Measurements from ENCODE around the gene NR1D1. TPM values are rescaled to one million over a fixed set of nuclear protein-coding genes. Genes with fewer than 3 reads are reported as not detected.

The NR1D1 gene
- total RNA-seq, 1 experiment from 2014 or later = 63.7 TPM

GRCh38 chr17:40104594-40105486 is 4.5 kb upstream of the NR1D1 start:
- Histone ChIP-seq H2AFZ (ENCODE audit: low read depth, low read length, poor library complexity, severe bottlenecking) (no peak overlapping the region), H4K20me1 (ENCODE audit: insufficient read depth) (no peaks in the 10 kb centered on the region), H3K36me3 (ENCODE audit: control insufficient read depth in 1 of 2, insufficient read depth in 2 of 2, low read length in 2 of 2) (no peaks in the 10 kb centered on the region), H3K9me3 (ENCODE audit: control insufficient read depth in 1 of 2, insufficient read depth in 1 of 2, low read depth in 1 of 2, low read length in 2 of 2) (no peaks in the 10 kb centered on the region), H3K27me3 (ENCODE audit: insufficient read depth, low read length) (no peaks in the 10 kb centered on the region), H3K4me2 (ENCODE audit: low read length) (peak overlapping the region; percentile 28), H3K27ac (ENCODE audit: low read depth, low read length) (no peak overlapping the region), H3K9me2 (ENCODE audit: insufficient read depth) (no peaks in the 10 kb centered on the region), H3K4me1 (ENCODE audit: control insufficient read depth in 1 of 2, insufficient read depth in 2 of 2, low read length in 2 of 2) (peaks cover 48 to 86% of the 10 kb centered on the region in 2 experiments), H3K9ac (ENCODE audit: low read length) (peak overlapping the region; percentile 5; the same call in 1 of the 2 replicates), H3K79me2 (ENCODE audit: insufficient read depth, low read length) (peaks cover 5% of the 10 kb centered on the region; the same call in 1 of the 2 replicates), H3K4me3 (replicated peaks in 1 of 2; ENCODE audit: low read depth in 1 of 2, low read length in 2 of 2) (no peak overlapping the region)
- DNase-seq (ENCODE audit: low read depth, low spot score) = no peak
- intact Hi-C loops (cut with micrococcal nuclease) = no loop called here
- ChIA-PET RAD21 (ENCODE audit: low non-redundant PET in 1 of 2, low total read pairs in 2 of 2, uncharacterized antibody in 2 of 2, unreplicated experiment in 2 of 2) (no interaction called here), POLR2A (interaction anchor here (0.5 to 1.1 kb wide), 2 partner anchors 13 to 75 kb away, joined by 3 read pairs; no protein-coding TSS in a partner anchor), CTCF (interaction anchor here (0.9 kb wide), 1 partner anchor 70 kb away, joined by 4 read pairs; no protein-coding TSS in a partner anchor)
- no TSS peak for BruUV-seq (replicated peaks)
- TF ChIP-seq, protein P1, sequence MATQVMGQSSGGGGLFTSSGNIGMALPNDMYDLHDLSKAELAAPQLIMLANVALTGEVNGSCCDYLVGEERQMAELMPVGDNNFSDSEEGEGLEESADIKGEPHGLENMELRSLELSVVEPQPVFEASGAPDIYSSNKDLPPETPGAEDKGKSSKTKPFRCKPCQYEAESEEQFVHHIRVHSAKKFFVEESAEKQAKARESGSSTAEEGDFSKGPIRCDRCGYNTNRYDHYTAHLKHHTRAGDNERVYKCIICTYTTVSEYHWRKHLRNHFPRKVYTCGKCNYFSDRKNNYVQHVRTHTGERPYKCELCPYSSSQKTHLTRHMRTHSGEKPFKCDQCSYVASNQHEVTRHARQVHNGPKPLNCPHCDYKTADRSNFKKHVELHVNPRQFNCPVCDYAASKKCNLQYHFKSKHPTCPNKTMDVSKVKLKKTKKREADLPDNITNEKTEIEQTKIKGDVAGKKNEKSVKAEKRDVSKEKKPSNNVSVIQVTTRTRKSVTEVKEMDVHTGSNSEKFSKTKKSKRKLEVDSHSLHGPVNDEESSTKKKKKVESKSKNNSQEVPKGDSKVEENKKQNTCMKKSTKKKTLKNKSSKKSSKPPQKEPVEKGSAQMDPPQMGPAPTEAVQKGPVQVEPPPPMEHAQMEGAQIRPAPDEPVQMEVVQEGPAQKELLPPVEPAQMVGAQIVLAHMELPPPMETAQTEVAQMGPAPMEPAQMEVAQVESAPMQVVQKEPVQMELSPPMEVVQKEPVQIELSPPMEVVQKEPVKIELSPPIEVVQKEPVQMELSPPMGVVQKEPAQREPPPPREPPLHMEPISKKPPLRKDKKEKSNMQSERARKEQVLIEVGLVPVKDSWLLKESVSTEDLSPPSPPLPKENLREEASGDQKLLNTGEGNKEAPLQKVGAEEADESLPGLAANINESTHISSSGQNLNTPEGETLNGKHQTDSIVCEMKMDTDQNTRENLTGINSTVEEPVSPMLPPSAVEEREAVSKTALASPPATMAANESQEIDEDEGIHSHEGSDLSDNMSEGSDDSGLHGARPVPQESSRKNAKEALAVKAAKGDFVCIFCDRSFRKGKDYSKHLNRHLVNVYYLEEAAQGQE (IDR thresholded peaks at IDR 0.05; ENCODE audit: low read depth) = no peak
- TF ChIP-seq ZBTB33 (IDR thresholded peaks at IDR 0.05; ENCODE audit: extremely low read depth, insufficient replicate concordance, low read length) = no peak
- TF ChIP-seq EZH2 (IDR thresholded peaks at IDR 0.05) = no peak
- no peak for TF ChIP-seq YY1 (IDR thresholded peaks at IDR 0.05; ENCODE audit: extremely low read depth, insufficient replicate concordance, low read depth, low read length)
- no peak for TF ChIP-seq CBX3 (IDR thresholded peaks at IDR 0.05; ENCODE audit: low read depth)
- no peak for TF ChIP-seq EGR1 (IDR thresholded peaks at IDR 0.05; ENCODE audit: low read depth)
- TF ChIP-seq SIN3A (IDR thresholded peaks at IDR 0.05; ENCODE audit: low read depth) = no peak
- no peak for TF ChIP-seq FOSL1 (IDR thresholded peaks at IDR 0.05; ENCODE audit: low read depth)
- TF ChIP-seq CEBPB (IDR thresholded peaks at IDR 0.05; ENCODE audit: low read depth) = no peak
- no peak for TF ChIP-seq SP1 (IDR thresholded peaks at IDR 0.05; ENCODE audit: low read depth)
- no peak for TF ChIP-seq SRF (IDR thresholded peaks at IDR 0.05; ENCODE audit: low read depth)
- no peak for ATAC-seq
